HEK293 (cell line): ENCODE results near the gene MMP21.

ENCODE experiments used
- KLF16 ChIP-seq: fragments of 450-650 bp; formaldehyde crosslinking; IDR thresholded peaks from 2 replicates; pipeline ENCODE4 v1.5.1; 2017; ENCODE audit warnings: missing biosample characterization, missing genetic modification characterization
- PRDM2 ChIP-seq: fragments of 450-650 bp; formaldehyde crosslinking; IDR thresholded peaks from 2 replicates; pipeline ENCODE4 v1.5.1; 2016; ENCODE audit warnings: missing biosample characterization, missing genetic modification characterization, borderline replicate concordance
- YY1 ChIP-seq: fragments of 450-650 bp; formaldehyde crosslinking; IDR thresholded peaks from 2 replicates; pipeline ENCODE4 v1.5.1; 2018; ENCODE audit warnings: missing biosample characterization, missing genetic modification characterization
- ZNF114 ChIP-seq: fragments of 450-650 bp; formaldehyde crosslinking; IDR thresholded peaks from 2 replicates; pipeline ENCODE4 v1.5.0; 2017; ENCODE audit warnings: missing biosample characterization, missing genetic modification characterization
- ZNF175 ChIP-seq: fragments of 450-650 bp; formaldehyde crosslinking; IDR thresholded peaks from 2 replicates; pipeline ENCODE4 v1.5.1; 2016; ENCODE audit warnings: missing biosample characterization, missing genetic modification characterization
- ZNF280D ChIP-seq: fragments of 450-650 bp; formaldehyde crosslinking; IDR thresholded peaks from 2 replicates; pipeline ENCODE4 v1.5.1; 2016; ENCODE audit warnings: missing biosample characterization, missing genetic modification characterization
- ZNF292 ChIP-seq: fragments of 450-650 bp; formaldehyde crosslinking; IDR thresholded peaks from 2 replicates; pipeline ENCODE4 v1.5.1; 2016; ENCODE audit warnings: low read depth, missing biosample characterization, missing genetic modification characterization, borderline replicate concordance
- ZNF302 ChIP-seq: fragments of 450-650 bp; formaldehyde crosslinking; IDR thresholded peaks from 2 replicates; pipeline ENCODE4 v1.5.1; 2016; ENCODE audit warnings: missing biosample characterization, missing genetic modification characterization, low read depth
- ZNF362 ChIP-seq: fragments of 450-650 bp; formaldehyde crosslinking; IDR thresholded peaks from 2 replicates; pipeline ENCODE4 v1.5.1; 2016; ENCODE audit warnings: missing biosample characterization, missing genetic modification characterization
- ZNF398 ChIP-seq: fragments of 450-650 bp; formaldehyde crosslinking; IDR thresholded peaks from 2 replicates; pipeline ENCODE4 v1.5.1; 2017; ENCODE audit warnings: missing biosample characterization, missing genetic modification characterization
- ZNF571 ChIP-seq: fragments of 450-650 bp; formaldehyde crosslinking; IDR thresholded peaks from 2 replicates; pipeline ENCODE4 v1.5.0; 2017; ENCODE audit warnings: missing biosample characterization, missing genetic modification characterization
- ZNF580 ChIP-seq: fragments of 450-650 bp; formaldehyde crosslinking; IDR thresholded peaks from 2 replicates; pipeline ENCODE4 v1.5.1; 2016; ENCODE audit warnings: missing biosample characterization, missing genetic modification characterization
- ZNF624 ChIP-seq: fragments of 450-650 bp; formaldehyde crosslinking; IDR thresholded peaks from 2 replicates; pipeline ENCODE4 v1.5.1; 2017; ENCODE audit warnings: missing biosample characterization, missing genetic modification characterization
- ZNF658 ChIP-seq: fragments of 450-650 bp; formaldehyde crosslinking; IDR thresholded peaks from 2 replicates; pipeline ENCODE4; 2016; ENCODE audit warnings: missing biosample characterization, missing genetic modification characterization
- ZNF660 ChIP-seq: fragments of 450-650 bp; IDR thresholded peaks from 2 replicates; pipeline ENCODE4 v1.5.1; 2018; ENCODE audit warnings: missing biosample characterization, mild to moderate bottlenecking, missing genetic modification characterization
- TF ChIP-seq, protein P1 (sequence below): fragments of 450-650 bp; formaldehyde crosslinking; IDR thresholded peaks from 2 replicates; pipeline ENCODE4 v1.5.1; 2016; ENCODE audit warnings: missing biosample characterization, missing genetic modification characterization
- TF ChIP-seq, protein P2 (sequence below): fragments of 450-650 bp; formaldehyde crosslinking; IDR thresholded peaks from 2 replicates; pipeline ENCODE4 v1.5.1; 2016; ENCODE audit warnings: missing biosample characterization, missing genetic modification characterization
- TF ChIP-seq, protein P3 (sequence below): fragments of 450-650 bp; formaldehyde crosslinking; IDR thresholded peaks from 2 replicates; pipeline ENCODE4 v1.5.1; 2016; ENCODE audit warnings: missing biosample characterization, missing genetic modification characterization

The MMP21 gene

GRCh38 chr10:125719173-125720001, 56.2 kb downstream of the MMP21 start, which contains the start of gene EDRF1 (continued):
- TF ChIP-seq ZNF624 (tag by site-specific recombination) (no peak), ZNF280D (tag by site-specific recombination) (no peak), ZNF362 (tag by site-specific recombination) (no peak), ZNF302 (tag by site-specific recombination) (no peak), ZNF571 (tag by site-specific recombination) (no peak), ZNF658 (tag by site-specific recombination) (no peak), ZNF660 (tag by site-specific recombination) (no peak; the same call in 1 of the 2 replicates), ZNF175 (tag by site-specific recombination) (no peak), ZNF292 (tag by site-specific recombination) (no peak), ZNF580 (peak; percentile 95), KLF16 (tag by site-specific recombination) (peak; percentile 82), PRDM2 (tag by site-specific recombination) (no peak), ZNF114 (tag by site-specific recombination) (no peak), ZNF398 (tag by site-specific recombination) (no peak), YY1 (0 out of 2 replicates have a peak, but pooled peaks have one; percentile 53)
- TF ChIP-seq, protein P1, sequence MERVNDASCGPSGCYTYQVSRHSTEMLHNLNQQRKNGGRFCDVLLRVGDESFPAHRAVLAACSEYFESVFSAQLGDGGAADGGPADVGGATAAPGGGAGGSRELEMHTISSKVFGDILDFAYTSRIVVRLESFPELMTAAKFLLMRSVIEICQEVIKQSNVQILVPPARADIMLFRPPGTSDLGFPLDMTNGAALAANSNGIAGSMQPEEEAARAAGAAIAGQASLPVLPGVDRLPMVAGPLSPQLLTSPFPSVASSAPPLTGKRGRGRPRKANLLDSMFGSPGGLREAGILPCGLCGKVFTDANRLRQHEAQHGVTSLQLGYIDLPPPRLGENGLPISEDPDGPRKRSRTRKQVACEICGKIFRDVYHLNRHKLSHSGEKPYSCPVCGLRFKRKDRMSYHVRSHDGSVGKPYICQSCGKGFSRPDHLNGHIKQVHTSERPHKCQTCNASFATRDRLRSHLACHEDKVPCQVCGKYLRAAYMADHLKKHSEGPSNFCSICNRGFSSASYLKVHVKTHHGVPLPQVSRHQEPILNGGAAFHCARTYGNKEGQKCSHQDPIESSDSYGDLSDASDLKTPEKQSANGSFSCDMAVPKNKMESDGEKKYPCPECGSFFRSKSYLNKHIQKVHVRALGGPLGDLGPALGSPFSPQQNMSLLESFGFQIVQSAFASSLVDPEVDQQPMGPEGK (tag by site-specific recombination), result peak; percentile 65; the same call in 1 of the 2 replicates
- TF ChIP-seq, protein P2, sequence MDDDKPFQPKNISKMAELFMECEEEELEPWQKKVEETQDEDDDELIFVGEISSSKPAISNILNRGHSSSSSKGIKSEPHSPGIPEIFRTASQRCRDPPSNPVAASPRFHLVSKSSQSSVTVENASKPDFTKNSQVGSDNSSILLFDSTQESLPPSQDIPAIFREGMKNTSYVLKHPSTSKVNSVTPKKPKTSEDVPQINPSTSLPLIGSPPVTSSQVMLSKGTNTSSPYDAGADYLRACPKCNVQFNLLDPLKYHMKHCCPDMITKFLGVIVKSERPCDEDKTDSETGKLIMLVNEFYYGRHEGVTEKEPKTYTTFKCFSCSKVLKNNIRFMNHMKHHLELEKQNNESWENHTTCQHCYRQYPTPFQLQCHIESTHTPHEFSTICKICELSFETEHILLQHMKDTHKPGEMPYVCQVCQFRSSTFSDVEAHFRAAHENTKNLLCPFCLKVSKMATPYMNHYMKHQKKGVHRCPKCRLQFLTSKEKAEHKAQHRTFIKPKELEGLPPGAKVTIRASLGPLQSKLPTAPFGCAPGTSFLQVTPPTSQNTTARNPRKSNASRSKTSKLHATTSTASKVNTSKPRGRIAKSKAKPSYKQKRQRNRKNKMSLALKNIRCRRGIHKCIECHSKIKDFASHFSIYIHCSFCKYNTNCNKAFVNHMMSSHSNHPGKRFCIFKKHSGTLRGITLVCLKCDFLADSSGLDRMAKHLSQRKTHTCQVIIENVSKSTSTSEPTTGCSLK (tag by site-specific recombination), result no peak
- TF ChIP-seq, protein P3, sequence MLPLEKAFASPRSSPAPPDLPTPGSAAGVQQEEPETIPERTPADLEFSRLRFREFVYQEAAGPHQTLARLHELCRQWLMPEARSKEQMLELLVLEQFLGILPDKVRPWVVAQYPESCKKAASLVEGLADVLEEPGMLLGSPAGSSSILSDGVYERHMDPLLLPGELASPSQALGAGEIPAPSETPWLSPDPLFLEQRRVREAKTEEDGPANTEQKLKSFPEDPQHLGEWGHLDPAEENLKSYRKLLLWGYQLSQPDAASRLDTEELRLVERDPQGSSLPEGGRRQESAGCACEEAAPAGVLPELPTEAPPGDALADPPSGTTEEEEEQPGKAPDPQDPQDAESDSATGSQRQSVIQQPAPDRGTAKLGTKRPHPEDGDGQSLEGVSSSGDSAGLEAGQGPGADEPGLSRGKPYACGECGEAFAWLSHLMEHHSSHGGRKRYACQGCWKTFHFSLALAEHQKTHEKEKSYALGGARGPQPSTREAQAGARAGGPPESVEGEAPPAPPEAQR (tag by site-specific recombination), result no peak
